ENCODE data around the gene GPR179.
A peak's percentile ranks its signal among the peaks of the same experiment; 100 is the strongest.

Gene GPR179

DNA sequence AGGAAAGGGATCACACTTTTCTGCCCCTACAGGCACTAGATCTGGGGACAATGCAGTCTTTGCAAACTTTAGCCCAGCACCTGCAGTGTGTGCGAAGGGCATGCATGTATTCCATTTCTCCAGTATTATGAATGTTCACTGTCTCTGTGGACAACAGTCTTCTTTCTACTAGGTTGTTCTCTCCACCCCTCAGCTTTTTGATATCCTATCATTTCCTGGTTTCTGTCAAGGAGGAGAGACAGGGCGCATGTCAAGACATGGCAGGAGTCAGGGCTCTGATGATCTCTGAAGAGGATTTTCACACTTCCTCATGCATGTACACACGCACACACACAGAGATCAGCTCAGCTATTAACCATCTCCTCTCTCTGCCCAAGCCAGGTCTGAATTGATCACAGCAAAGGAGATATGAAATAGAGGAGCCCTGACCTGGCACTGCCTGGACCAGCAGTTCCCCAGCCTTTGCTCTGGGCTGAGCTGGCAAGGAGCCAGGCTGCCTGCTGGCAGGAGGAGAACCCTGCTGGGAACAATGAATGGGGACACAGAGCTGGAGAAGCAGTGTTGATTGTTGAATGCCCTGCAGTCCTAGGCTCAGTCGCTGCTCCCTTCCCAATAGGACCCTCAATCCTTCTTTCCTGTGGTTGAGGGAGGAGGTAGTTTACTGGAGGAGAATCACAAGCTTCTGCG is 2.6 kb downstream of the GPR179 start:
- DNase-seq, result no peak

DNA sequence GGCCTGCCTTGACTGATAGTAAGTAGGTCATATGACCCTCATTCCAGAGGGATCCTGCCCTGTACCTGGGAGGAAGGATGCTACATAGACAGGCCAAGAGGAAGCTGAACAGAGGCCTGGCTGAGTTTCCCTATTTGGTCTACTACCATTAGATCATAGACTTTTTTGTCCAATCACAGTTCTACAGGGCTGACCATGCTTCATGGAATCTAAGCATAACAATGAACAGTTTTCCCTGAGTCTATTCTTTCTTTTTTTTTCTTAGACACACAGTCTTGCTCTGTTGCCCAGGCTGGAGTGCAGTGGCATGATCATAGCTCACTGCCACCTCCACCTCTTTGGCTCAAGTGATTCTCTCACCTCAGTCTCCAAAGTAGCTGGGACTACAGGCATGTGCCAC is 3.9 kb downstream of the GPR179 start:
- DNase-seq, result no peak

GRCh38 chr17:38338535-38338934 is 5.2 kb downstream of the GPR179 start:
- DNase-seq, result no peak

DNA sequence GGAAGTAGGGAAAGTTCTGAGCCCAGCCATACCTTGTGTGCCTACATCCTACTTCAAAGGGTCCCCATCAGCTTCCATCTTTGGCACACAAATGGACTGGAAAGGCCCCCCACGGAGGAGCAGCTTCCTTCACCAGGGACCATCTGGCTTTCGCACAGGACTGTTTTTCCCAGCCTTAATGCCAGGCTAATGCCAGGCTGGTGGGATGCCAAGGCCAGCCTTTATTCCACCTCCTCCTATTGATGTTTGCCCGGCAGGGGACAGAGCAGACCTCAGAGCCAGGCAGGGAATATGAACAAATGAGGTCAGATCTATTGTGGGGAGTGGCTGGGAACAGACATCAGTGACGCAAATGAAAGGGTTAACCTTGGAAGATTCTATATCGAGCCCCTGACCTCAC is 5.7 kb downstream of the GPR179 start:
- DNase-seq, result no peak

DNA sequence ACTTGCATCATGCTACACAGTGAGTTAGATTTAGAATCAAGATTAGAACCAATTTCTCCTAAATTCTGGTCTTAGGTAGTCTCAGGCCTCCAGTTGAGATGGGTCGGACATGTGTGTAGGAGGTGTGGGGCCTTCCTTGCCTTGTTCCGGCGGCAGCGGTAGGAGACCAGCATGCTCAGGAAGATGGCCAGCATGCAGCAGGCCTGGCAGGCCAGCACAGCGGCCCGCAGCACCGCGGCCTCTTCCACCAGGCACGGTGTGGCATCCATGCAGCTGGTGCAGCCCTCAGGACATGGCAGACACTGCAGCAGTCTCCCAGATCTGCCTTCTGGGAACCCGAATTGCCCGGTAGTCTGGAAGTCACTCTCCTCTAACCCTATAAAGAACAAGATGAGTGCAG is 6.9 kb downstream of the GPR179 start:
- peak; percentile 46 for DNase-seq

- DNase-seq, result peak; percentile 49
These were observed 9.0 kb downstream of the GPR179 start for GRCh38 chr17:38334480-38335364.

GRCh38 chr17:38333635-38334295 is 10.0 kb downstream of the GPR179 start:
- DNase-seq, result peak; percentile 91

DNA sequence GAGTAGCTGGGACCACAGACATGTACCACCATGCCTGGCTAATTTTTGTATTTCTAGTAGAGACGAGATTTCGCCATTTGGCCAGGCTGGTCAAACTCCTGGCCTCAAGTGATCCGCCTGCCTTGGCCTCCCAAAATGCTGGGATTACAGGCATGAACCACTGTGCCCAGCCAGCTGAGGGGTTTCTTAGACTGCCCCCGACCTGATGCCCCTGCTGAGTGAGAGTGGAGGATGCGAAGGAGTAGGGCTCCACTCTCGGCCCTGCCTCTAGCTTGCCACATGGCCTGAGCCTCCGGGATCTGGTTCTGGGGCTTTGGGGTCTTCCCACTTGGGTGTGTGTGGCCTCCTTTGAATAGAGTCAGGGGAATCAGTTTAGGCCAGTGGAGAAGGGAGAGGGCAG is 11.0 kb downstream of the GPR179 start:
- DNase-seq, result no peak

DNA sequence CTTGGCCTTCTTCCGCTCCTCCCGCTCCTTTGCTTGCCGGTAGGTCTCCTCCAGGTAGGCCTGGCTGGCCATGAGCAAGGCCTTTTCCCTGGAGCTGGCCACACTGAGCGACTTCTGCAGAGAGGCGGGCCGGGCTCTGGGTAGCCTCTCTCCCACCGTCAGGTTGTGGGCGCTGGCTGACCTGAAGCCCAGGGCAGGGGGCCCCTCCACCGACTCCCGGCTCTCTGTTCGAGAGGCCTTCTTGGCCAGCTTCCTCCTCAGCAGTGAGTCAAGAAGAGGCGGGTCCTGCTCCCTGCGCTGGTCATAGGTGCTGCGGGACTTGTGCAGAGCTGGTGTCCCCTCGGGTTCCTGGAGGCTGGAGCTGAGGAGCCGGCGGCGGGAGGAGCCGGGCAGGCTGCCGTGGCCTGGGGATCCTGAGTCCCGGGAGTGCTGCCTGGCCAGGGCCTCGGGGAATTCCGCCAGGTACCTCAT is 12.8 kb downstream of the GPR179 start:
- peak; percentile 63 for DNase-seq

DNA sequence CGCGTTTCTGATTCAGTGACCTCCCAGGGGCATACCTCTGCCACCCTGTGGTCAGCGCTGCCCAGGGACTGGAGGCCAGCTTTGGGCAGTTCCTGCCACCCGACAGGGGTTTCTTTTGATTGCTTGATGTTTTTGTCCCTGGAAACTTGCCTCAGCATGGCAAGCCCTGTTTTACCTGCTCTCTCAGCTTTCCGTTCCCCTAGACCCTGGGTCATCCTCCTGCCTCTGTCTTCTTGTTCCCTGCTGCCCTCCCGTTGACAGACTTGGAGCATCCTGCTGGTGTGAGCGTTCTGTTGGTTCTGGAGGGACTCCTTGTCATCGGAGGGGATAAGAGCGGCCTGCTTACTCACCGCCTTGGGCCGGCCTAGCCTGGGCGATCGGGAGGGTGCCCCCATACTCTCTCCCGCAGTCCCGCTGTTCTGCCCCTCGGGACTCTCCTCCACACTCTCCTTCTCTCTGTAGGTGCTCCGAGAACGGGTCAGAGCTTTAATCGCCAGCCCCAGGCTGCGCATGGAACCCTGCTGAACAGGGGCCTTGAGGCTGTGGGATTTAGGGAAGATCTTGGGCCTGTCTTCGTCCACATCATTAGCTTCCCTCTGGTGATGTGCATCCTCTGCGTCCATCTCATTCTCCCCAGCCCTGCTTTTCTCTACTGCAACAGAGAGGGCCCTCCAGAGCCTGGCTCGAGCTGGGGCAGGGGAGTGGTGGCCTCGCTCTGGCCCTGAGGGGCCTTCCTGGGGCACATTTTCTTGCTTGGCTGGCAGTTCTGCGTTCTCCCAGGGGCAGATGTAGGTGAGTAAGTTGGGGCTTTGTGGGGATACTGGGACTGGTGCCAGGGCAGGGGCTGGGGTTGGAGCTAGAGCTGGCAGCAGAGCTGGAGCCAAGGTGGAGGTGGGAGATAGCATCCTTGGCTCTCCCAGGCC is 13.7 kb downstream of the GPR179 start:
- DNase-seq, result peak; percentile 54

- DNase-seq, result peak; percentile 55
These were observed 14.5 kb downstream of the GPR179 start for GRCh38 chr17:38329284-38329683.

DNA sequence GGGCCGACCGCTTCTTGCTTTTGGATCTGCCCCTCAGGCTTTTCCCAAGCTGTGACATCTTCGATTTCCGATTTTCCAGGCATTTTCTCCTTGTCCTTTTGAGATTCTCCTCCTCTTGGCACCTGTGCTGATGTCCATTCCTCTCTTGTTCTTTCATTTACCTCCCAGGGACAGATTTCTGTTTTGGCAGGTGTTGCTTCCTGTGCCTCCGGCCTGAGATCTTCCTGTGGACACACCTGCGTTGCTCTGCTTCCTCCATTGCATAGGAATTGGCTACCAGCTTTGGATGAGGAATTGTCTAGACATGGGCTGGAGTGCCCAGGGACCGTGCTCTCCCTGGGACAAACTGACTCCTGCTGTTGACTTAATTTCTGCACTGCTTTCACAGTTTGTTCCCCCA is 15.1 kb downstream of the GPR179 start:
- no peak for DNase-seq

DNA sequence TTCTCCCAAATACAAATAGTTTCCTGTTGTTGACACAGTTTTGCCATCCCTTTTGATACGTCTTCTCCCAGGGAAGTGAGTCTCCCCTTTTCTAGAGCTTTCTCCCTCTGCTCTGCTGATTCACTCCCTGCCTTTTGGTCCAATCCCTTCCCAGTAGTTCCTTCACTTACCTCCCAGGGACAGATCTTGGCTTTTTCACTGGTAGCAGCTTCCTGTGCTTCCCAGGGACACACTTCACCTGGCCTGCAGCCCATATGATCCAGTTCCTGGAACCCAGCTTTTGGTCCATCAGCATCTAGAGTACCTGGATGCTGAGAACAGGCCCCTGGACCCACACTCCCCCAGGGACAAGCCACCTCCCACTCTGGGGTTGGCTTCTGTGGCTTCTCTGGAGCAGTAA is 15.8 kb downstream of the GPR179 start:
- DNase-seq, result peak; percentile 52

GRCh38 chr17:38326996-38327792 is 16.6 kb downstream of the GPR179 start:
- DNase-seq, result peak; percentile 52

DNA sequence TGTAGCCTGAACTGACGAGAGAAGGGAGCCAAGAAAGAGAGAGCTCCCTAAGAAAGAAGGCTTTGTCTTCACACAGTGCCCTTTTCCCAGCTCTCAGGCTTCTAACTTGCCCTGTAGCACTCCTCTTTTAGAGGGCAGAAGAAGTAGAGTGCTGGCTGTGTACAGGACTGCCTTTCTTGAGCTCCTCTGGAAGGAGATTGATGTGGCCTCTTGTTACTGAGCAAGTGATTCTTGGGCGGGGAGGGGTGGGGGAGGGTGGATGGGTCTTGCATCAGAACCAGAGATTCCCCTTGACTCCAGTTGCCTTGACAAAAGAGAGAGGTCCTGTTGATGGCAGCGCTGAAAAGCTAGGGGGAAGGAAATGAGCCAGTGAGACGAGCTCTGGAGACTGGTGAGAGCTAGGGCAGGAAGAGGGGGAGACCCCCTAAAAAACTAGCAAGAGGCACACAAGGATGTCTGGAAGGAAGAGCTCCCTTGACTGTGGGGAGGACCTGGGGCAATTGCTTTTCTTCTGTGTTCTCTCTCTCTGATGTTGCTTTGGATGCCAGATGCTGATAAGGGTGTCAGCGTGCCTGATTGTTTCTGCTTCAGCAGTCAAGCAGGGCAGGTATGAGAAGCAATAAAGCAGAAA is 18.4 kb downstream of the GPR179 start:
- DNase-seq, result peak; percentile 85

- no peak for DNase-seq
These were observed 19.0 kb downstream of the GPR179 start for GRCh38 chr17:38324772-38325171.

DNA sequence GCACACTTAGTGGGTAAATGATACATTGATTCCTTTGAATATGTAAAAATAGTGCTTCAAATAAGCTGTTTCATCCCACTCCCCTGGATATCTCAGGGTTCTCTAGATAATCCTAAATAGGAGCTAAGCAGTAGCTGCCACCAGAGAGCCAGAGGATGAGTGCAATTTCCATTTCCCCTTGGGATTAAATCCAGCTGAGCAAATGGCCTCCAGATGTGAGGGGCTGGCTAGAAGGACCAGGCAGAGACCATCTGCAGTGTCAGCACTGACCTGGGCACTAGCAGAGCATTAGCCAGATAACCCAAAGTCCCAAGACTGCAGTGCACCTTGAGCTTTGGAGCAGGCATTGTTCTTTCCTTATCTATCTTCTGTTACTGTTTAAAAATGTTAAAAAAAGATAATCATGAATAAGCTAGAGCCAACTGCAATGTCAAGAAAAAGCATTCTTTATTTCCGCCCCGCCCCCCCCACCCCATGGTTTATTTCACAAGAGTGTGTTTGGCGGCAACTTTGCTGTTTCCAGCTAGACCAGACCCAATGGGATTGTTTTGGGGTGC is 19.5 kb downstream of the GPR179 start:
- DNase-seq, result no peak

DNA sequence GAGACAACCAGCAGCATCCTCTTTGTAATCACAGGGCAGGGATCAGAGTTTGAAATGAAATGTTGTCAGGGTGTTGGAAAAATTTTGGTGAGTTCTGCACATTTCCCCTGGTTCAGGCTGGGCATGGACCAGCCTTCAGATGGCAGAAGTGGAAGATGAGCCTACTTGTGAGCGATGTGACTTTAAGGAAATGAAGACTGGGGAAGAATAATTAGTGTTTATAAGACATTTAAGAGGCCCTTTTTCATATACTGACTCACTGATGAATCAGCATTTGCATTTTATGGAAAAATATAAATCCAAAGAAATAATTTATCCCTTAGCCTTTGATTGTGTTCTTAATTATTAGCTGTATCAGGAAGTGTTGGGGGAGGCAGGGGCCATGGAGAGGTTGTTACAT is 20.9 kb downstream of the GPR179 start:
- DNase-seq, result no peak

- DNase-seq, result peak; percentile 86
These were observed 21.5 kb downstream of the GPR179 start for GRCh38 chr17:38322156-38322779.

- peak; percentile 91 for DNase-seq
These were observed 23.3 kb downstream of the GPR179 start for GRCh38 chr17:38320482-38320881.

Measured in islet precursor cell (in vitro differentiated cells).